ENCODE measurements around the gene FUT7.

The FUT7 gene

GRCh38 chr9:136983167-136983566, 48.7 kb downstream of the FUT7 start:
- no peak for TF ChIP-seq CTCF (IDR thresholded peaks at IDR 0.05; ENCODE audit: low read depth, low read length)
- DNase-seq (ENCODE audit: low read depth, low spot score) = no peak
- in situ Hi-C loops (cut with HindIII; ENCODE audit: low sequenced_read_pairs) = no loop called here
- H3K4me3 ChIP-seq (ENCODE audit: low read depth, low read length) = no peak overlapping the region

- DNase-seq (ENCODE audit: low read depth, low spot score) = no peak
- H3K4me3 ChIP-seq (ENCODE audit: low read depth, low read length) = no peak within 1 kb of the TSS
- no peak for TF ChIP-seq CTCF (IDR thresholded peaks at IDR 0.05; ENCODE audit: low read depth, low read length)
- in situ Hi-C loops (cut with HindIII; ENCODE audit: low sequenced_read_pairs) = no loop called here
Observed at GRCh38 chr9:136982232-136983051, 49.4 kb downstream of the FUT7 start, which contains the start of gene LCNL1. TSS of gene LCNL1 (plus strand) at chr9:136982993. CDS start at chr9:136983587, 594 bp downstream.

GRCh38 chr9:136981588-136982231, 50.2 kb downstream of the FUT7 start:
- no peak overlapping the region for H3K4me3 ChIP-seq (ENCODE audit: low read depth, low read length)
- no peak for TF ChIP-seq CTCF (IDR thresholded peaks at IDR 0.05; ENCODE audit: low read depth, low read length)
- no peak for DNase-seq (ENCODE audit: low read depth, low spot score)
- in situ Hi-C loops (cut with HindIII; ENCODE audit: low sequenced_read_pairs) = no loop called here

GRCh38 chr9:136980669-136981478, 51.0 kb downstream of the FUT7 start:
- DNase-seq (ENCODE audit: low read depth, low spot score) = no peak
- no peak overlapping the region for H3K4me3 ChIP-seq (ENCODE audit: low read depth, low read length)
- in situ Hi-C loops (cut with HindIII; ENCODE audit: low sequenced_read_pairs) = no loop called here
- no peak for TF ChIP-seq CTCF (IDR thresholded peaks at IDR 0.05; ENCODE audit: low read depth, low read length)

All from astrocyte of the spinal cord (primary cell).